Measurements from ENCODE around the gene FAM114A2. TPM values are rescaled to one million over a fixed set of nuclear protein-coding genes. Genes with fewer than 3 reads are reported as not detected.

Gene FAM114A2
- total and polyA plus RNA-seq, 4 experiments from 2014 or later = 18.2 to 45.5 (median 29.8) TPM

GRCh38 chr5:153953411-153953810 lies 85.3 kb downstream of the FAM114A2 start:
- Mint-ChIP-seq H3K4me1 (no peaks in the 10 kb centered on the region), H3K27ac (no peak overlapping the region), H3K27me3 (peaks cover 0 to 3% of the 10 kb centered on the region in 2 donors), H3K9me3 (peaks cover 0 to 5% (median 0%) of the 10 kb centered on the region in 8 donors), H3K4me3 (no peak overlapping the region), H3K36me3 (no peaks in the 10 kb centered on the region)
- intact Hi-C loops (cut with micrococcal nuclease) = no loop called here
- Histone ChIP-seq H3K27me3 (ENCODE audit: insufficient read depth, low read length) (no peaks in the 10 kb centered on the region), H3K27ac (ENCODE audit: low read depth, low read length) (no peak overlapping the region), H3K36me3 (ENCODE audit: insufficient read depth, low read length) (no peaks in the 10 kb centered on the region), H3K4me3 (ENCODE audit: low read length in 2 of 2) (no peak overlapping the region), H3K4me1 (ENCODE audit: insufficient read depth, low read length) (no peaks in the 10 kb centered on the region), H3K9me3 (ENCODE audit: control insufficient read depth in 1 of 2, low read length in 2 of 2) (no peaks in the 10 kb centered on the region)
- CTCF ChIA-PET (ENCODE audit: partially characterized antibody) = interaction anchor here (1.2 kb wide), 1 partner anchor 11 kb away, joined by 3 read pairs; no protein-coding TSS in a partner anchor
- no peak for DNase-seq
- POLR2A ChIA-PET (ENCODE audit: partially characterized antibody) = no interaction called here

- H3K9me3 Mint-ChIP-seq = peaks cover 0 to 5% (median 0%) of the 10 kb centered on the region in 8 donors
- Histone ChIP-seq H3K9me3 (ENCODE audit: control insufficient read depth in 1 of 2, low read length in 2 of 2) (no peaks in the 10 kb centered on the region), H3K36me3 (ENCODE audit: insufficient read depth, low read length) (no peaks in the 10 kb centered on the region), H3K4me1 (ENCODE audit: insufficient read depth, low read length) (no peaks in the 10 kb centered on the region), H3K4me3 (ENCODE audit: low read length in 2 of 2) (no peak overlapping the region), H3K27ac (ENCODE audit: low read depth, low read length) (no peak overlapping the region), H3K27me3 (ENCODE audit: insufficient read depth, low read length) (no peaks in the 10 kb centered on the region)
- intact Hi-C loops (cut with micrococcal nuclease) = no loop called here
- ChIA-PET POLR2A (ENCODE audit: partially characterized antibody) (no interaction called here), CTCF (ENCODE audit: partially characterized antibody) (no interaction called here)
- H3K4me1 Mint-ChIP-seq = no peaks in the 10 kb centered on the region
- no peaks in the 10 kb centered on the region for H3K36me3 Mint-ChIP-seq
- no peak overlapping the region for H3K4me3 Mint-ChIP-seq
- no peak overlapping the region for H3K27ac Mint-ChIP-seq
- DNase-seq = no peak
- H3K27me3 Mint-ChIP-seq = peaks cover 0 to 3% of the 10 kb centered on the region in 2 donors
Observed at GRCh38 chr5:153952893-153953292, 85.8 kb downstream of the FAM114A2 start.

GRCh38 chr5:153952057-153952456 lies 86.7 kb downstream of the FAM114A2 start:
- peaks cover 0 to 5% (median 0%) of the 10 kb centered on the region in 8 donors for H3K9me3 Mint-ChIP-seq
- H3K27ac ChIP-seq (ENCODE audit: low read depth, low read length) = no peak overlapping the region
- no peaks in the 10 kb centered on the region for H3K27me3 ChIP-seq (ENCODE audit: insufficient read depth, low read length)
- no peaks in the 10 kb centered on the region for H3K36me3 Mint-ChIP-seq
- DNase-seq = no peak
- intact Hi-C loops (cut with micrococcal nuclease) = no loop called here
- no peaks in the 10 kb centered on the region for H3K36me3 ChIP-seq (ENCODE audit: insufficient read depth, low read length)
- H3K27me3 Mint-ChIP-seq = peaks cover 0 to 4% of the 10 kb centered on the region in 2 donors
- no peaks in the 10 kb centered on the region for H3K9me3 ChIP-seq (ENCODE audit: control insufficient read depth in 1 of 2, low read length in 2 of 2)
- CTCF ChIA-PET (ENCODE audit: partially characterized antibody) = interaction anchor here (1.2 to 1.8 kb wide), 2 partner anchors 8 to 13 kb away, joined by 3 to 8 read pairs; no protein-coding TSS in a partner anchor
- H3K4me3 ChIP-seq (ENCODE audit: low read length in 2 of 2) = no peak overlapping the region
- H3K4me3 Mint-ChIP-seq = no peak overlapping the region
- POLR2A ChIA-PET (ENCODE audit: partially characterized antibody) = no interaction called here
- no peaks in the 10 kb centered on the region for H3K4me1 Mint-ChIP-seq
- H3K27ac Mint-ChIP-seq = no peak overlapping the region
- no peaks in the 10 kb centered on the region for H3K4me1 ChIP-seq (ENCODE audit: insufficient read depth, low read length)

GRCh38 chr5:153941265-153941664 lies 97.4 kb downstream of the FAM114A2 start:
- ChIA-PET CTCF (ENCODE audit: partially characterized antibody) (no interaction called here), POLR2A (ENCODE audit: partially characterized antibody) (no interaction called here)
- H3K9me3 ChIP-seq (ENCODE audit: control insufficient read depth in 1 of 2, low read length in 2 of 2) = peaks cover 0 to 9% of the 10 kb centered on the region in 2 donors
- intact Hi-C loops (cut with micrococcal nuclease) = no loop called here
- no peak overlapping the region for H3K4me3 ChIP-seq (ENCODE audit: low read length in 2 of 2)
- peaks cover 10 to 62% (median 50%) of the 10 kb centered on the region in 8 donors for H3K9me3 Mint-ChIP-seq
- no peak overlapping the region for H3K4me3 Mint-ChIP-seq
- DNase-seq = no peak
- no peaks in the 10 kb centered on the region for H3K36me3 ChIP-seq (ENCODE audit: insufficient read depth, low read length)
- no peaks in the 10 kb centered on the region for H3K27me3 ChIP-seq (ENCODE audit: insufficient read depth, low read length)
- peaks cover 9 to 13% of the 10 kb centered on the region in 2 donors for H3K36me3 Mint-ChIP-seq
- no peak overlapping the region for H3K27ac Mint-ChIP-seq
- H3K4me1 ChIP-seq (ENCODE audit: insufficient read depth, low read length) = no peaks in the 10 kb centered on the region
- no peak overlapping the region for H3K27ac ChIP-seq (ENCODE audit: low read depth, low read length)
- no peaks in the 10 kb centered on the region for H3K4me1 Mint-ChIP-seq
- peaks cover 1 to 19% of the 10 kb centered on the region in 2 donors for H3K27me3 Mint-ChIP-seq

Other genes with a start within 250 kb of the FAM114A2 start
- gene MFAP3, start 57 bp upstream of the FAM114A2 start, total RNA-seq = 10 to 100 TPM; 25.4 to 27.4 TPM
- 1 to 10 TPM; 5.5 to 6.6 TPM for gene MFAP3, start 57 bp upstream of the FAM114A2 start, polyA plus RNA-seq
- gene GALNT10, start 151.8 kb upstream of the FAM114A2 start, total RNA-seq = 10 to 100 TPM; 32.8 to 35.7 TPM
- gene GALNT10, start 151.8 kb upstream of the FAM114A2 start, polyA plus RNA-seq = 10 to 100 TPM in 1 of 2 donors, 1 to 10 TPM in 1; 9.6 to 20.7 TPM